Nucleus accumbens (tissue), 56 donors: ENCODE measurements around the gene IL3RA.
"Not testable (repeated sequence)": the region's sequence is repeated elsewhere in the genome, so short reads cannot be mapped to it uniquely, and the experiment has no call there.

Source experiments
- DNase-seq, 56 donors: peaks; one replicate each; lab custom pipeline; 2025; lab: John Stamatoyannopoulos, UW

IL3RA gene

DNA sequence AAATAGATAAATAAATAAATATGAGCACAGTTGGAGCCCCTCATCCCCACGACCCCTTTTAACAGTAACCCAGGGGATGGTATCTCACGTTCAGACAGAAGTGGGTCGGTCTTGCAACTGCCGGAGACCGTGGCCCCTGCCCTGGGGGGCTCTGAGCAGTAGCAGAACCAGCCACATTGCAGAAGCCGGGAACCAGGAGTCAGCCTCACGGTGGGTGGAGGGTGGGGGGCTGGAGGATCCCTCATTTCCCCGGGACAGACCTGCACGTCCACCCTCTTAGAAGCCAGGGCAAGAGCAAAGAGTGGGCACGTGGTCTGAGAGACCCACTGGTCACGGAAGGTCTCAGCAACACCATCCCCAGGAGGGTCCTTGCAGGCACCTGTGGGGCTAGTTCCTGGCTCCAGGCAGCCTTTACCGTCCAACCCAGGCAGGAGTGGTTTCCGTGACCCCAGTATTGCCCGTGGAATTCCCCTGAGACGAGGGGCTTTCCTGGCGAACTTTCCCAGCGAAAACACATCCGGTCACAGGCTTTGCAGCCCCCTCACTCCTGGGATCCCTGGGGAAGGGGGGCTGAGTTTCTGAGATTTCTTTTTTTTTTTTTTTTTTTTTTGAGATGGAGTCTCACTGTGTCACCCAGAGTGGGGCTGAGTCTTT is 8.8 kb upstream of the IL3RA start:
- DNase-seq, result no peak

DNA sequence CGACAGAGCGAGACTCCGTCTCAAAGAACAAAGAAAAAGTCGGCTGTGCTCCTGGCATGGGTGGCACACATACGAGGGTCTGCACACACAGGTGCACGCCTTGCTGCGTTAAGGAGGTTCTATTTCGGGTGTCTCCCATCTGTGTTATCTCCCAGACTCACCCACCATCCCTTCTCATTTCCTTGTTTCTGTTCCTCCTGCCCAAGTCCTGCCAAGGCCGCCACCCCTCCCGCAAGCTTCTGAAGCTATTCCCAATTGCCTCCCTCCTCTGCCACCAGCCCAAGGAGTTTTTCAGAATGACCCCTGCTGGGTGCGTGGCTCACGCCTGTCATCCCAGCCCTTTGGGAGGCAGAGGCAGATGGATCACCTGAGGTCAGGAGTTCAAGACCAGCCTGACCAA is 6.0 kb upstream of the IL3RA start:
- peak in 2 of 56 donors; percentile 5 to 7 for DNase-seq

DNA sequence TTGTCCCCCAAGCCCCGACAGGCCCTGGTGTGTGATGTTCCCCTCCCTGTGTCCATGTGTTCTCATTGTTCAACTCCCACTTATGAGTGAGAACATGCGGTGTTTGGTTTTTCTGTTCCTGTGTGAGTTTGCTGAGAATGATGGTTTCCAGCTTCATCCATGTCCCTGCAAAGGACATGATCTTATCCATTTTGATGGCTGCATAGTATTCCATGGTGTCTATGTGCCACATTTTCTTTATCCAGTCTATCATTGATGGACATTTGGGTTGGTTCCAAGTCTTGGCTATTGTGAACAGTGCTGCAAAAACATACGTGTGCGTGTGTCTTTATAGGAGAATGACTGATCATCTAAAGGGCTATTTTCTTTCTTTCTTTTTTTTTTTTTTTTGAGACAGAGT is 4.2 kb upstream of the IL3RA start:
- not testable (repeated sequence) for DNase-seq

DNA sequence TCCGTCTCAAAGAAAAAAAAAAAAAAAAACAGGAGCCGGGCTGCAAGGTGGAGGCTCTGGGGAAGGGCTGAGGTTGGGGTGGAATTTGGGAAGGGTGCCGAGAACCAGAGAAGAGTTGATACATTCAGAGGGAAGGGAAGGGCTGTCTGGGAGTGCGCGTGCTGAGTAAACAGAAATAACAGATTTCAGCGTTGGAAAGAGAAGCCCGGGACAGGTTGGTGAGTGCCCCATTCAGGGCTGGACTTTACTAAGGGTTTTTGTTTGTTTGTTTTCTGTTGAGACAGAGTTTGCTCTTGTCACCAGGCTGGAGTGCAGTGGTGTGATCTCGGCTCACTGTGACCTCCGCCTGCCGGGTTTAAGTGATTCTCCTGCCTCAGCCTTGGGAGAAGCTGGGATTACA is 1.7 kb upstream of the IL3RA start:
- DNase-seq, result no peak

- DNase-seq, result no peak
These were observed 579 bp downstream of the IL3RA start for GRCh38 chrX:1336948-1337779.

GRCh38 chrX:1341545-1342184 is 5.1 kb downstream of the IL3RA start:
- DNase-seq, result no peak

DNA sequence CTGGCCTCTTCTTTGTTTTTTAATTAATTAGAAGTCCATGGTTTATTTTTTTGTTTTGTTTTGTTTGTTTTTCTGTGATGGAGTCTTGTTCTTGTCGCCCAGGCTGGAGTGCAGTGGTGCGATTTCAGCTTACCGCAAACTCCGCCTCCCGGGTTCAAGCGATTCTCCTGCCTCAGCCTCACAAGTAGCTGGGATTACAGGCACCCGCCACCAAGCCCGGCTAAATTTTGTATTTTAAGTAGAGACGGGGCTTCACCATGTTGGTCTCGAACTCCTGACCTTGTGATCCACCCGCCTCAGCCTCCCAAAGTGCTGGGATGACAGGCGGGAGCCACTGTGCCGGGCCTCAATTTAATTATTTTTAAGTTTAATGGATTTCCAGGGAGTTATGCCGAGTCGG is 13.0 kb downstream of the IL3RA start:
- DNase-seq, result not testable (repeated sequence)

DNA sequence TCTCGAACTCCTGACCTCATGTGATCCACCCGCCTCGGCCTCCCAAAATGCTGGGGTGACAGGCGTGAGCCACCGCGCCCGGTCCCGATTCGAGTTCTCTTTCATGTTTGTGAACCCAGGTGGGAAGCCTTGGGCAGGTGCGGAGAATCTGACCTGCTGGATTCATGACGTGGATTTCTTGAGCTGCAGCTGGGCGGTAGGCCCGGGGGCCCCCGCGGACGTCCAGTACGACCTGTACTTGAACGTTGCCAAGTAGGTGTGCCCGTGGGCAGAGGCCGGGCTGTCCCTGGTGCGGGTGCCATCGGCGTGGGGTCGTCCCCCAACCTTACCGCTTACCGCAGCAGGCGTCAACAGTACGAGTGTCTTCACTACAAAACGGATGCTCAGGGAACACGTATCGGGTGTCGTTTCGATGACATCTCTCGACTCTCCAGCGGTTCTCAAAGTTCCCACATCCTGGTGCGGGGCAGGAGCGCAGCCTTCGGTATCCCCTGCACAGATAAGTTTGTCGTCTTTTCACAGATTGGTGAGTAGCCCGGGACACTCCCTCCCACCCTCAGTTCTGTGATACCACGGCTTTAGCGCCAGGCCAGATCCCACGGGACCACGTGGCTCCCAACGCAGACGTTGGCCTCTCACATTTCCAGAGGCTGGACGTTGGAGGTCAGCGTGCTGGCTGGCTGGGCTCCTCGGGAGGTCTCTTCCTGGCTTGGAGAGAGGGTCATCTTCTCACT is 15.6 kb downstream of the IL3RA start:
- DNase-seq, result no peak

DNA sequence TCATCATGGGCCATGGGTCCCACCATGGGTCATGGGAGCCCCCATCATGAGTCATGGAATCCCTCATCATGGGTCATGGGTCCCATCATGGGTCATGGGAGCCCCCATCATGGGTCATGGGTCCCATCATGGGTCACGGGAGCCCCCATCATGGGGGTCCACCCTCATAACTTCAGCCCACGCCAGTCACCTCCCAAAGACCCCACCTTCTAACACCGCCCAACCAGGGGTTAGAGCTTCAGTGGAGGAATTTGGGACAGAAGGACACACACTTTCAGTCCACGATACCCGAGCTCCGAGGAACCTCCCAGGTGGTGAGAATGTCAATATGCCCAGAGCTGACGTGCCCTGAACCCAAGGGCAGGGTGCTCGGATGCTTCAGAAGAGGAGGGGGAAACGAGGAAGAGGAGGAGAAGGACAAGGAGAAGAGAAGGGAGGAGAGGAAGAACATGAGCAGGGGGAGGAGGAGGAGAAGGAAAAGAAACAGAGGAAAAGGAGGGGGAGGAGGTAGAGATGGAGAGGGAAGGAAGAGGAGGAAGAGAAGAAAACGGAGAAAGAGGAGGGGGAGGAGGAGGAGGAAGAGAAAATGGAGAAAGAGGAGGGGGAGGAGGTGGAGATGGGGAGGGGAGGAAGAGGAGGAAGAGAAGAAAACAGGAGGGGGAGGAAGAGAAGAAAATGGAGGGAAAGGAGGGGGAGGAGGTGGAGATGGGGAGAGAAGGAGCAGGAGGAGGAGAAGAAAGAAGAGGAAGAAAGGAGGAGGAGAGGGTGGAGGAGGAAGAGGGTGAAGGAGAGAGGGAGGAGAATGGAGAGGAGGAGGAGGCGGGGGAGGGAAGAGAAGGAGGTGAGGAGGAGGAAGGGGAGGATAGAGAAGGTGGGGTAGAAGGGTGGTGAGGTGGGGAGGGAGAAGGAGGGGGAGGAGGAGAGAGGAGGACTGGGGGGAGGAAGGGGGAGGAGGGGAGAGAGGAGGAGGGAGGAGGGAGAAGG is 17.7 kb downstream of the IL3RA start:
- DNase-seq, result no peak

DNA sequence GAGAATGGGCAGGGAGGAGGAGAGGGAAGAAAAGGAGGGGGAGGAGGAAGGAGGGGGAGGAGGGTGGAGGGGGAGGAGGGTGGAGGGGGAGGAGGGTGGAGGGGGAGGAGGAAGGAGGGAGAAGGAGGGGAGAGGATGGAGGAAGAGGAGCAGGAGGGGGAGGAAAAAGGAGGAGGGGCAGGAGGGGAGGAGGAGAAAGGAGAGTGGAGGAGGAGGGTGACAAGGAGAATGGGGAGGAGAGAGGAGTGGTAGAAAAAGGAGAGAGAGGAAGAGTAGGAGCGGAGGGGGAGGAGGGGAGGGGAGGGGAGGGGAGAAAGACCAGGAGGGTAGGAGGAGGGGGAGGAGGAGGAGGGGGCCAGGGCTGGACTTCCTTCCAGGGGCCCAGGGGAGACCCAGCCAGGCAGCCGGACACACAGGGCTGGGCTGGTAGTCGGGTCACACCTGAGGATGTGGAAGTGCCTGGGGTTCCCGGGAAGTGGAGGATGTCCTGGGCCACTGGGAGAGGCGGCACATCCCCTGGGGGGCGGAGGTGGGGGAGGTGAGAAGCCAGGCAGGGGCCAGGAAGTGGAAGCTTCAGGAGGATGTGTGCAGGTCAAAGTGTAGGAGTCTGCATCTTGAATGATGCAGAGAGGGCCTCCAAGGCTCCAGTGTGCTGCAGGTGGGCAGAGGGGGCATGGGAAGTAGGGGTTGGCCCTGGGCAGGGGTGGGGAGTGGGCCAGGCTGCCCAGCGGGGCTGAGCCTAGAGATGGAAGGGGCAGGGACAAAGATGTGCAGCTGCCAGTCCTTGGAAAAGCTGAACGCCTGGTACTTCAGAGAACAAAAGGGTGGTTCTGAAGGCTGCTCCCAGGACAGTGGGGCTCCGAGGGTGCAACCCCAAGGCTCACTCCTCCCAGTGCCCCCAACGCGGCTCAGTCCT is 18.8 kb downstream of the IL3RA start:
- DNase-seq, result peak in 3 of 56 donors; percentile 0 to 4 (median 2)

- DNase-seq, result no peak
These were observed 21.4 kb downstream of the IL3RA start for GRCh38 chrX:1357993-1358392.

- no peak for DNase-seq
These were observed 22.4 kb downstream of the IL3RA start for GRCh38 chrX:1358793-1359476.

- no peak for DNase-seq
These were observed 22.9 kb downstream of the IL3RA start for GRCh38 chrX:1359477-1359873.

- no peak for DNase-seq
These were observed 23.6 kb downstream of the IL3RA start for GRCh38 chrX:1360171-1360570.

DNA sequence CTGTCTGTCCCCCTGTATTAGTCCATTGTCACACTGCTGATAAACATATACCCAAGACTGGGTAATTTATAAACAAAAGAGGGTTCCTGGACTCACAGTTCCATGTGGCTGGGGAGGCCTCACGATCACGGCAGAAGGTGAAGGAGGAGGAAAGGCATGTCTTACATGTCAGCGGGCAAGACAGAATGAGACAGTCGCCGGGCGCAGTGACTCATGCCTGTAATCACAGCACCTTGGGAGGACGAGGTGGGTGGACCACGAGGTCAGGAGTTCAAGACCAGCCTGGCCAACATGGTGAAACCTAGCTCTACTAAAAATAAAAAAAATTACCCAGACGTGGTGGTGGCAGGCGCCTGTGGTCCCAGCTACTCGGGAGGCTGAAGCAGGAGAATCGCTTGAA is 24.7 kb downstream of the IL3RA start:
- DNase-seq, result peak in 9 of 56 donors; percentile 0 to 32 (median 8)

DNA sequence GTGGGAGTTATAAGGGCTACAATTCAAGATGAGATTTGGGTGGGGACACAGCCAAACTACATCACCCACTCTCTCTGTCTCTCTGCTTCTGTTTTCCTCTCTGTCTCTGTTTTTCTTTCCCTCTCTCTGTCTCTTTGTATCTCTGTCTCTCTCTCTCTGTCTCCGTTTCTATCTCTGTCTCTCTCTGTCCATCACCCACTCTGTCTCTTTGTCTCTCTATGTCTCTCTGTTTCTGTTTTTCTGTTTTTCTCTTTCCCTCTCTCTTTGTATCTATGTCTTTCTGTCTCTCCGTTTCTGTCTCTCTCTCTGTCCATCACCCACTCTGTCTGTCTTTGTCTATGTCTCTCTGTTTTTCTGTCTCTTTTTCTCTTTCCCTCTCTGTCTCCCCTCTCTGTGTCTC is 25.3 kb downstream of the IL3RA start:
- no peak for DNase-seq

GRCh38 chrX:1366363-1366762 is 29.8 kb downstream of the IL3RA start:
- not testable (repeated sequence) for DNase-seq

DNA sequence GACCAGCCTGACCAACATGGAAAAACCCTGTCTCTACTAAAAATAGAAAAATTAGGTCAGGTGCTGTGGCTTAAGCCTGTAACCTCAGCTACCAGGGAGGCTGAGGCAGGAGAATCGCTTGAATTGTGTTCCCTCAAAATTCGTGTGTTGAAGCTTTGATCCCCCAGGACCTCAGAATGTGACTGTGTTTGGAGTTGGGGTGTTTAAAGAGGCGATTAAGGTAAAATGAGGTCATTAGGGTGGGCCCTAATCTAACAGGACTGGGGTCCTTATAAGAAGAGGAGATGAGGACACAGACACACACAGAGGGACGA is 31.8 kb downstream of the IL3RA start:
- DNase-seq, result no peak
